Measurements from ENCODE around the gene UBE2L6.

Gene UBE2L6

DNA sequence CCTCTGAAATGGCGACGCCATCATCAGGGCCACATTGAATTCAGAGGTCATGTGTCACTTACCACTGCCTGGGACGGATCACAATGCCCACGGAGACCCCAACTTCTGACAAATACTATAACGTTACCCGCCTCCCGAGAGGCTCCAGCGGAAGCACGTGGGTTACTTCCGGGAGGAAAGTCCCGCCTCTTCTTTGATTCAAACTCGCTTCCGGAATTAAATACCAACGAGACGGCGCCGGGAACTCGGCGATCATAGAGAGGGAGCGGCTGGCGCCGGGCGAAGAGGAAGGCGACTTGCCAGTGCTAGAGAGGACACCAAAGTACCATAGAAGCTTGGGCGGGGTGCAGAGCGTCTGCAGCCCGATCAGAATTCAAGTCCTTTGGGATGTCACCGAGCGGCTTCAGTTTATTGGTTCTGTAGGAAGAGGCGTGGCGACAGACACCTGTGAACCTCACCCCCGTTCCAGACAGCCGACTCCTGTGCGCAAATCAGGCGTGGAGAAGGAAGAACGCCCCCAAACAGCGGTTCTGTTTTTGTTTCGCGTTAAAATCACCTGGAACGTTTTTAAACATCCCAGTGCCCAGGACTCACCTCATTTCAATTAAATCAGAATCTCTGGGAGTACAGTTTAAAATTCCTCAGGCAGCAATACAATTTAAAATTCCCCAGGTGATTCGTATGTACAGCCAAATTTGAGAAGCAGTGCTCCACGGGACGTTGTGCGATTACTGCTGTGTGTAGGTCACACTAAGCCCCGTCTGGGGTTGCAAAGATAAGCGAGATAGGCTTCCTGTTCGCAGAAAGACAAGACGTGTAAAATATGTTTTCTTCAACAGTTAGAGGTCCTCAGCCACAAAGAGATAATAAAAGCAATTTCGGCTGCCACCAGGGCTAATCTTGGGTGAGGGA is 36.6 kb downstream of the UBE2L6 start, which contains the start of gene TIMM10:
TSS of gene TIMM10 (minus strand) at position 159 of the 912 bp plus-strand sequence. CDS start 565 bp downstream, outside the sequence.
- DNase-seq: peak; percentile 67 to 99 (median 94)

DNA sequence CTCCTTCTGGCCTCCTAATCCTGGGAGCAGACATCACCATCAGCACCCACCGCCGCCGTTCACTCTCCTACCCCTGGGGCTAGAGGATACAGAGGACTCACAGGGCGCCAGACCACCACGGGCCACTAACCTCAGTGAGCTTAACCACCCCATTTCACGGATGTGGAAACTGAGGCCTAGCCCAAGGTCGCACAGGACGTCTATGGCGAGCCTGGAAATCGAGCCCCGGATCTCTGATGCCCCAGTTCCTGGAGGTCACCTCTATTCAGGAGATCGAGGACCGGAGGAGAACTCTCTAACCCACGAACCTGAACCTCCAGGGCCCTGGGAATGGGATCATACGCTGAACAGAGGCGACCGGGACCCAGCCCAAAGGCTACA is 37.3 kb downstream of the UBE2L6 start:
- DNase-seq: no peak

DNA sequence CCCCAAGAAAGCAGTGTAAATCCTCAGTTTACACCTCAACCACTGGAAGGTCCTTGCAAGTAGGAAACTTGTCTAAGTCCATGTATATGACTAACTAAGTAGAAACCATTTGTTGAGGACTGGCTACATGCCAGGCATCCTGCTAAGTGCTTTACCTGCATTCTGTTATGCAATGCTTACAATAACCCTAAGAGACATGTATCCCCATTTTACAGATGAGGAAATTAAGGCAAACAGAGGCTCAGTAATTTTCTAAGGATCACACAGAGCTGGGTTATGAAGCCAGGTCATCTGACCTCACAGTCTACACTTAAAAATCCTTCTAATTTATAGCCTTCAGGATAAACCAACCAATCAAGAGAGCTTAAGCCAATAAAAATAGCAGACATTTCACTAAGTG is 38.5 kb downstream of the UBE2L6 start:
- DNase-seq: no peak

DNA sequence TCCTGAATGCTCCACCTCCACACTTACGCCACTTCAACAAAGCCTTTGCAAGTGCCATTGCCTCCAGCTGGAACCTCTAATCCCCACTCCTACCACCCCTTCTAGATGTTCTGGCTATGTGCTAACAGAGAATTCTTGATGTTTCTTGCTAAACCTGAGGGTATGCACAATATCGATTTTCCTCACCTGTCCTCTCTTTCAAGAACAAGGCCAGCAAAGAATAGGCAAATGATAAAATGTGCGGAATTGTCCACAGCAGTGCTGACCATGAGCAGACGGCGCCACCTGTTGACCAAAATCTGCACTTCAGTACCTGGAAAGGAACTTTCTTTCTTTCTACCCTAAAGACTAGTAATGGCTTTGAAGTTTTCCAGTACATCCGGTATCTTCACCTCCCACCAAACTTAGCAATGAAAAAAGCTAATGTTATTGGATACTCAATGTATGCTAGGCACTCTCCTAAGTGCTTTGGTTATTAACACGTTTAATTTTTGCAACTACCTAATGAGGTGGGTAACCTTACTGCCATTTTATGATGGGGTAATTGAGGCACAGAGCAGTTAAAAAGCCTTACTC is 40.3 kb downstream of the UBE2L6 start:
- peak in 47 of 58 donors; percentile 4 to 83 (median 32) for DNase-seq

DNA sequence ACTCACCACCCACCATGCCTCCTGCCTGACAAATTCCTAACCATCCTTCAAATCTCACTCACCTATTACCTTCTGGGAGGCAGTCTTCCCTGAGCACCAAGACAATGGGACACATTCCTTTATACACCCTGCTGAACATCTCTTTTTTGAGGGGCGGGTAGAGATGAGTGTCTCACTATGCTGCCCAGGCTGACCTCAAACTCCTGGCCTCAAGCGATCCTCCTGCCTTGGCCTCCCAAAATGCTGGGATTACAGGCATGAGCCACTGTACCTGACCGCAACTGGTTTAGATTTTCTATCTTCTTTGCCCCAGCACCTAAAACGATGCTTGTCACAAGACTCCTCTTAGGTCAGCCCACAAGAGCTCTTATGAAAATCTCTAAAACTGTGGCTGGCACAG is 44.1 kb downstream of the UBE2L6 start:
- no peak for DNase-seq

DNA sequence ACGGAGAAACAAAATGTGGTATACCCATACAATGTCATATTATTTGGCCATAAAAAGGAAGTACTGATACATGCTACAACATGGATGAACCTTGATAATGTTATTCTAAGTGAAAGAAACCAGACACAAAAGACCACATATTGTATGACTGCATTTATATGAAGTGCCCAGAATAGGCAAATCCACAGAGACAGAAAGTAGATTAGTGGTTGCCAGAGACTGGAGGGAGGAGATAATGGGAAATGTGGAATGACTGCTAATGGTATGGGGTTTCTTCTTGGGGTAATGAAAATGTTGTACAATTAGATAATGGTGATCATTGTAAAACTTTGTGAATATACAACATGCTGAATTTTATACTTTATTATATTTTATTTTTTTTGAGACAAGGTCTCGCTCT is 46.4 kb downstream of the UBE2L6 start:
- no peak for DNase-seq

DNA sequence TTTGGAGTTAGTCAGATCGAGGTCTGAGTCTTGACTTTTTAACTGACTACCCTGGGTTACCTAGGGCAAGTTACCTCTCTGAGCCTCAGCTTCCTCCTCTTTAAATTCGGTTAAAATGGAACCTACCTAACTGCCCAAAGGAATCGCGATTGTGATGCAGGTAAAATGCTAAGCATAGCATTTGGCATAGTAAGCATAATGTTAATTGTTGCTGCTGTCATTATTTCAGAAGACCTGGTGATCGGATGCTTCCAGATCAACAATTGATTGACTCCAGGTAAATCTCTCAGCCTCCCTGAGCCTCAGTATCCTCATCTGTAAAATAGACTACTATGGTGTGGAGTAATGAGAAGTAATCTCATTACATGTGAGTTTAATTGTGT is 51.4 kb downstream of the UBE2L6 start:
- no peak for DNase-seq

DNA sequence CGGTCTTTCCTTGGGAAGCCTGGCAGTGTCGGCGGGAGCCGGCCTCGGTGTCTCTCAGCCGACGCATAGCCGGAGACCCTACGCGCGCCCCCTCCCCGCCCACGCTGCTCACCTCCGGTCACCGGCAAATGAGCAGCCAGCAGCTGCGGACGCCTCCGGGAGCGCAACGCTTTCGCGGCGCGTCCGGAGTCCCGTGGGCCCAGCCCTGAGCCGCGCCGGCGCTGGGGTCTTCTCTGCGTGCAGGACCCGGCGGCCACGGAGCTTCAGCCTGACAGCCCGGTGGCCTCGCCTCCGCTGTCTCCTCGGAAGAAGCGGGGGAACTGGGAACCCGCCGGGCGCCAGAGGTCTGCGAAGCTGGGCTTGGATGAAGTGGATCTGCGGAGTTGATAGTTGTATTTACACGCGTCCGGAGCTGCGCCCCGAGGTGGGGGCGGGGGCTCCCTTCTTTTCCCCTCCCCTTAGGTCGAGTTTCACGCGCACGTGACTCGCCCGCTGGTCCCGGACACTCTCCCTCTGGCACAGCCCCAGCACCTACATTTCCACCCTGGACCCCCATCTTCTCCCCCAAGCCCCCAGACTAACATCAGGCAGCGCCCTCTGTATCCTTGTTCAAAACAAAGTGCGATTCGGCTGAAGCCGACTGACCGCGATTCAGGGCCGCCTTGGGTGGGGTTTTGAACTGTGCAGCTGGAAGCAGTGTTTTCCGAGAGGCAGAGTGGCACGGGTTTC is 52.0 kb downstream of the UBE2L6 start, which contains the start of gene SLC43A1:
TSS of gene SLC43A1 (minus strand) at position 371 of the 729 bp plus-strand sequence. CDS start 1,591 bp downstream, outside the sequence.
- peak in 9 of 58 donors; percentile 4 to 37 (median 19) for DNase-seq

DNA sequence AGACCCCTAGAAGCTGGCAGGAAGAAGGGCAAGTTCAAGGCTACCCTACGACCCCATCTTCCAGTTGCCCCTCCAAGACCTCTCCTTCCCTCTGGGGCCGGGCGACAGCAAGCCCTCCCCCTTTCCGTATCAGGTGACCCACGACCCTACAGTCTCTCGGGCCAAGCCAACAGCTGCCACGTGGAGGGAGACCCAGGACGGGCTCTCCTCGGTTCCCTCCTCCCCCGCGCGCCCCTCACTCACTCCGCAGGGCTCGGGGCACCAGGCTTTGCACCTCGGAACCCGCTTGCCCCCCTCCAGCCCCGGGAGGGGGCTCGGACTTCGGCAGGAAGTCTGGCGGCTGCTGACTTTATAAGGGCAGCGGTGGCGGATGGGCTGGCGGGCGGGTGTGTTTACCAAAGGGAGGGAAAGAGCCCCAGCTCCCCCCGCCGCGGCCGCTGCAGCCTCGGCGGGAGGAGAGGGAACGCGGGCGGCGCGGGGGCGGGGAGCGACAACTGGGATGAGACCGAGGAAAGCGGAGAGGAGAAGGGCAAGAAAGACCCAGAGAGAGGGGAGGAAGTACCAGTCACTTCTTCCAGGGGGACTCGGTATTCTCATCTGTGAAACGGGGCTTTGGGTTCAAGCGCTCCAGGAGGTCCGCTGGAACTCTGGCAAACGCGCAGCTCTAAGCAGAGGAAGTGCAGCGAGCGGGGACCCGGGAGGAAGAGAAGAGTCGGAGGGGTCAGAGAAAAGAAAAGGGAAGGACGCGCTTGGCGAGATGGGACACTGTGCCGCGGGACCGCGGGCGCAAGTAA is 52.7 kb downstream of the UBE2L6 start:
- peak in 15 of 58 donors; percentile 7 to 44 (median 19) for DNase-seq

DNA sequence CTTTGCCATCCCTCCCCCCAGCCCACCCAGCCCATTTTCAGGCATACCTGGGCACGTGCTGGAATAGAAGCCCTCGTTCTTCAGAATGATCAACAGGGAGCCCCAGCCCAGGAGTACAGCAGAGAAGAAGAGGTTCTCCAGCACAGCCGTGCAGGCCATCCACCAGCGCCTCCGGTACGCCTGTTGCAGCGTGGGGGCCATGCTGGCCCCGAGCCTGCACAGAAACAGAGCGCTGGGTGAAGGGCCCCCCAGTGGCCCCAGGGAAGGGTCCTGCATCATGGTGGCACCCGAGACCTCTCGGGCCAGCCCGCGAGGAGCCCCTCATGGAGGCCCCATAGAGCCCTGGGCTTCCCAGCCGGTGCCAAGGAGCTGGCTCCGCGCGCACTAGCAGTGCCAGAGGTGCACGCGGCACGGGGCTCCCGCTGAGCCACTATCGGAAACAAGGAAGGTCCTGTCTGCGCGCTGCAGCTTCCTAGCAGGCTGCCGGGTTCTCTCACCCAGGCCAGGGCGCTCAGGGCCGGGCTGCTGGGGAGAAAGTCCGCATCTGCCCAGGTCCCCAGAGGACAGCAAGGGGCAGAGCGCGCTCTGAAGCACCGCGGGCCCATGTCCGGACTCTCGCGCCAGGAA is 53.4 kb downstream of the UBE2L6 start:
- DNase-seq: peak in 14 of 58 donors; percentile 10 to 41 (median 18)

DNA sequence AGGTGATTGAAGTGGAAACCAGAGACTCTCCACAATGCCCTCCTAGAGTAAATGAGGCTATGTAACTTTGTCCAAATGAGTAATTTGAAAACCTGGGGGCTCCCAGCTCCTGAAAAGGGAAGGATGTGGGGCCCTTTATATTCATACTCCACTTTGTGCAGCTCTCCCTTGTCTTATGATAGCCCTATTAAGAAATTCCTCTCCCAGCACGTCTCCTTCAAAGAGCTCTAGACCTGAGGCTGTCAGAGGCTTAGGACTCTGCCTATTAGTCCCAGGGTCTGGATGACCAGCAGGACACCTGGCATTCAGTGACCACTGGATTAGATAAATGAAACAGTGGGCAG is 54.0 kb downstream of the UBE2L6 start:
- no peak for DNase-seq

DNA sequence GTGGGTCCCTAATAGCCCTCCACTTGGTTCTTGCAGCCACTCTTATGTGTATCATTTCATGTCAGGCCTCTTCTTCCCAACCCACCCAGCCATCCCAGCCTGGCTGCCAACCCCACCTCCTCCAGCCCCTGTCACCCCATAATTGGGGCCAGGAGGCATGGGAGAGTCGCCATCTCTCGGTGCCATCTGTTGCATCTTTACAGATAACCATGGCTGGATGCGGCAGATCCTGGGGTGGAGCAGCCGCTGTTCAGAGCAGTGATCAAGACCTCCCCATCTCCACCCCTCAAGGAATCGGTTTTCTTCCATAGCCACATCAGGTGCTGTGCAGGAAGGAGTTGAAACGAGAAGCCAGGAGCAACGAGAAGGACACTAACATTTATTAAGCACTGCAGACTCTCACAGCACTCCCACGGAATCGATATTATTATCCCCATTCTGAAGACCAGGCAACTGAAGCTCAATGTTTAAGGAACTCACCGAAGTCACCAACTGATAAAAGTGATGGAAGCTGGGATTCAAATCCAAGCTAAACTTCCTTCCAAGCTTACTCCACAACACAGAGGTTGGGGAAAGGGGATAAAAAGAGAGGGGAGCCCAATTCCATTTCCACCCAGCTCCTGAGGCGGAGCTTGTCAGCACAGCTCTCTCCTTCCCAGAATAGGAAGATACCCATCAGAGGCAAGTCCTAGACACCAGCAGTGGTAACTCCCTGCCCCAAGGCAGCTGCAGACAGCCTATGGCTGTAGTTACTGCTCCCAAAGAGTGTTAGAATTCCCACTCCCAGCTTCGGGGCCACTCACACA is 54.6 kb downstream of the UBE2L6 start:
- no peak for DNase-seq

DNA sequence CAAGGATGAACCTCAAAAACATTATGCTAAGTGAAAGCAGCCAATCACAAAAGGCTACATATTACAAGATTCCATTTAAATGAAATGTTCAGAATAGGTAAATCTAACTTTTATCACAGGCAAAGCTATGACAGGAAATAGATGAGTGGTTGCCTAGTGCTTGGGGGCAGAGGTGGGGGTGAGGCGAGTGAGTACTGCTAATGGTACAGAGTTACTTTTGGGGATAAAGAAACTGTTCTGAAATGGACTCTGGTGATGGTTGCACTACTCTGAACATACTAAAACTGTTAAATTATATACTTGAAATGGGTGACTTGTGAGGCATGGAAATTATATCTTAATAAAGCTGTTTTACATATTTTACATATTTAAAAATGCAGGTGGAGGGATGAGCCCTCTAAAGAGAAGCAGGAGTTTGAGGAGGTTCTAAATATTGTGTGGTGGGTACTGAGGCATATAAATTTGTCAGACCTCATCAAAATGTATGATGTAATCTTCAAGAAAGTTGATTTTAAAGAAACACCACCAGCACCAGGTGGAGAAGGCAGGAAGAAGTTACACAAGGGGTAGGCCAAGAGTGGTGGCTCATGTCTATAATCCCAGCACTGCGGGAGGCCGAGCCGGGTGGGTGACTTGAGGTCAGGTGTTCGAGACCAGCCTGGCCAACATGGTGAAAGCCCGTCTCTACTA is 55.6 kb downstream of the UBE2L6 start:
- no peak for DNase-seq

DNA sequence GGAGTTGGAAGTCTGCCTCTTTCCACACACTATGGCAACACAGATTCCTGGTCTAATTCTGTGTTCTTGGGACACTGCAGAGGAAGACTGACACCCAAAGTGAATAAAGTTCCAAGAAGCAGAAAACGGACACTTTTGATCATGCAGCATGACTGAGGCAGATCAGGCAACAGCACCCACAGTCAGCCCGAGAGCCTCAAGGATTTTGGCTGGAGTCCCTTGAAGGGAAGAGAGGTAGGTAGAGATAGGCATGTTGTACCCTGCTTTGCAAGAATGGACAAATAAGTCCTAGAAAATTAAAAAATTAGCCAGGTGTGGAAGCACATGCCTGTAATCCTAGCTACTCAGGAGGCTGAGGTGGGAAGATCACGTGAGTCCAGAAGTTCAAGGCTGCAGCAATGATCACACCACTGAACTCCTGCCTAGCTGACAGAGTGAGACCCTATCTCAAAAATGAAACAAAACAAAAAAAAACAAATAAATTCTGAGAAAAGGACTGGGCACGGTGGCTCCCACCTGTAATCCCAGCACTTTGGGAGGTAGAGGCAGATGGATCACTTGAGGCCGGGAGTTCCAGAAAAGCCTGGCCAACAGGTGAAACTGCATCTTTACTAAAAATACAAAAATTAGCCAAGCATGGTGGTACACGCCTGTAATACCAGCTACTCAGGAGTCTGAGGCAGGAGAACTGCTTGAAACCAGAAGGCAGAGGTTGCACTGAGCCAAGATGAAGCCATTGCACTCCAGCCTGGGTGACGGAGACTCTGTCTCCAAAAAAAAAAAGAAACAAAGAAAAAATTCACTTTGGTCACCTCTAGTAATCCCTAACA is 58.9 kb downstream of the UBE2L6 start:
- no peak for DNase-seq

DNA sequence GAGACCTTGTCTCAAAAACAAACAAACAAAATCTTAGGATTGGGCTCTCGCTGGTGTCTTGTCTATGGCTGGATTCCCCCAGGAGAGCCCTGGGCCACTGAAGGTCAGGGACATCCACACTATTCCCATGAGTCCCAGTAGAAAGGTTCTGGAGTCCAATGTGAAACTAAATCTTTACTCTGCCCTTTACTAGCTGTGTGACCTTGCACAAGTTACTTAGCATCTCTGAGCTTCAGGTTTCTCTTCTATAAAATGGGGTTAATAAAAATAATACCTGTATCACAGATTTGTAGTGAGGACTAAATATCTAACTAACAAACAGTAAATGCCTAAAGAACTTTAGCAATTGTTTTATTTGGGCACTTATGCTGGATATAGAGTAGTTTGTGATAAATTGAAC is 61.0 kb downstream of the UBE2L6 start:
- no peak for DNase-seq

DNA sequence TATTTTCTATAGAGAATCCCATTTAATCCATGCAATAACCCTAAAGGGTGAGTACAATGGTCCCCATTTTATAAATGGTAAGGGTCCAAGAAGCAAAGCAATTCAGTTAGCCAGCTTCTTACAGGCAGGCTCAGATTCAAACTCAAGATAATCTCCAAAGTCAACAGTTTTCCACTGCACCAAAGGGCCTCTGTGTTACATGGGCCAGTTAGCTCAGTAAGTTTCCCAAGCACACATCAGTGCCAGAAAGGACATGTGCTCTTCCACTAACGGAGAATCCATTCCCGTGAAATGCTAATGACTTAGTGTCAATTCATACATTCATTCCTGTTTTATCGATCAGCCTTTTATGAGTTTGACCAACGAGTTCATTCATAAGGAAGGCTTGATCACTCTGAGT is 63.0 kb downstream of the UBE2L6 start:
- DNase-seq: no peak

DNA sequence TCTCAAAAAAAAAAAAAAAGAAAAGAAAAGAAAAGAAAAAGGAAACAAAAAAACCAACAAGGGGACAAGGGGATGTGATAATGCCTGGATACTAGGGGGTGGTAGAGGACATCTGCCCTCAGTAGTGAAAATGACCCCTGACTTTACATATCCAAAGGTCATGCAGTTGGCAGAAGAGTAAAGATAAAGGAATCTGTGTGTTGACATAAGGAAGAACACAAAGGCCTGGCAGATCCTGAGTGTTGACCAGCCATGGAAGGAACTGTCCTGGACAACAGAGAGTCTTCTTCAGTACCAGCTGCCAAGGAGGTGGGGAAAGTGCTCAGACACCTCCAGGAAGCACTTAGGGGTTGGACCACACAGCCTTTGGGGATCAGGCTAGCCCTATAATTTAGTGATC is 64.6 kb downstream of the UBE2L6 start:
- no peak for DNase-seq

DNA sequence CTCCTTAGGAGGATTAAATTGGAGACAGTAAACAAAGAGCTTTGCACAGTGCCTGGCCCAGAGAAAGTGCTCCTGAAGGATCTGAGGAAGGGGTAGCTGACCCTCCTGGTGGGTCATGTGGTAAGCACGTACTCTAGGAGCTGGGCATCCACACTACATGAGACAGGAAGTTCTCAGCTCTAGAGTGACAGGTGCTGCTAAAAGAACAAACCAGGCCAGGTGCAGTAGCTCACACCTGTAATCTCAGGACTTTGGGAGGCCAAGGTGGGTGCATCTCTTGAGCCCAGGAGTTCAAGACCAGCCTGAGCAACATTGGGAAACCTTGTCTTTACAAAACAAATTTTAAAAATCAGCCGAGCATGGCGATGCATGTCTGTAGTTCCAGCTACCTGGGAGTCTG is 65.1 kb downstream of the UBE2L6 start:
- no peak for DNase-seq

Measured in anterior cingulate cortex (tissue), 58 donors.